ENCODE data around the gene ODAD3. TPM values are rescaled to one million over a fixed set of nuclear protein-coding genes. Genes with fewer than 3 reads are reported as not detected.

Gene ODAD3
- total RNA-seq, 2 experiments from 2014 or later: 0.47 to 0.70 TPM

DNA sequence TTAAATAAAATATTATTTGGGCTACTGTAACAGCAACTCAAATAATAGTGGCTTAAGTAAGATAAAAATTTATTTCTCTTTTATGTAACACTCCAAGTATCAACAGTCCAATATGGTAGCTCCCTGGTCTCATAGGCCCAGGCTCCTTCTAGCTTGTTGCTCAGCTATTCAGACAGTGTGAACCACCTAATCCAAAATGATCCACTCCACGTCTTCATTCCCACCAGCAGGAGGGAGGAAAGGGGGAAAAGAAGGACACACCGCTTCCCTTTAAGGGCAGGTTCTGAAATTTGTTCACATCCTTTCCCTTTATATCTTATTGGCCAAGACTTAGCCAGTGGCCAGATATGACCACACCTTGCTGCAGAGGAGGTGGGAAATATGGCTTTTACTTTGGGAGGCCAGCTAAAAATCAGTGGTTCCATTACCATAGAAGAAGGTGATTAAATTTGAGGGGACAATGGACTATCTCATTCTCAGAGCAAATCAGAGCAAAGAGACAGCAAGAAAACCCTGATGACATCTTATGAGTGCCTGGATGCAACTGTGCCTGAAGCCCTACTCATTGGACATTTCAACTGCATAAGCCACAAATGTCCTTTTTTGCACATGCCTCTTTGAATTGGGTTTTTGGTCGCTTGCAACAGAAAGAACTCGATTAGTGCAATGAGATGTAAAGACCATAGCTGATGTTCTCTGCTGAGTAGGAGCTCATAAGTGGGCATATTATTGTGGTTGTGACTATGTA, 43.8 kb downstream of the ODAD3 start:
- Mint-ChIP-seq H3K4me3 (no peak overlapping the region), H3K4me1 (ENCODE audit: low read depth) (no peaks in the 10 kb centered on the region), H3K27ac (no peak overlapping the region), H3K27me3 (peaks cover 3% of the 10 kb centered on the region), H3K9me3 (peaks cover 4% of the 10 kb centered on the region), H3K36me3 (ENCODE audit: low read depth) (no peaks in the 10 kb centered on the region)
- intact Hi-C loops (cut with micrococcal nuclease): no loop called here
- POLR2A ChIA-PET: no interaction called here
- no peak for ATAC-seq
- no peak for TF ChIP-seq CTCF (IDR thresholded peaks at IDR 0.05)
- CTCF ChIA-PET: interaction anchor here (1.4 kb wide), 1 partner anchor 10 kb away, joined by 7 read pairs; no protein-coding TSS in a partner anchor
- DNase-seq: no peak

DNA sequence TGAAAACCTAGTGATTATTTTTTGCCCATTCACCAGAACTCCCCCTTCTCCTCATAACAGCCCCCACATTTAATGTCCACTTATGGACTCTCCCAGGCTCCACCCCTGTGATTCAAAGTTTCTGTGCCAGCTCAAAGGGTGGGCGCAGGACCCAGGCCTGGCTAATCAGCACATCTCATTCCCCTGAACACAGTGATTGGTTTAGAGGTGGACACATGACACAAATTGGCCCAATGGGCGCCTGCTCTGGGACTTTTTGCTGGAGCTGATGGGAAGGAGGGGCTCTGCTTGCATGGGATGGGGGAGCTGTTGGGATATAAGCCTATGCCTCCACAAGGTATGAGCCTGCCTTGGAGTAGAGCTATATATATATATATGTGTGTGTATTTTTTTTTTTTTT, 44.6 kb downstream of the ODAD3 start:
- no peak overlapping the region for H3K4me3 Mint-ChIP-seq
- ATAC-seq (no peak), DNase-seq (no peak)
- no peaks in the 10 kb centered on the region for H3K4me1 Mint-ChIP-seq (ENCODE audit: low read depth)
- H3K27me3 Mint-ChIP-seq: peaks cover 2% of the 10 kb centered on the region
- H3K9me3 Mint-ChIP-seq: peaks cover 4% of the 10 kb centered on the region
- no peak overlapping the region for H3K27ac Mint-ChIP-seq
- POLR2A ChIA-PET: no interaction called here
- TF ChIP-seq CTCF (IDR thresholded peaks at IDR 0.05): no peak
- intact Hi-C loops (cut with micrococcal nuclease): no loop called here
- CTCF ChIA-PET: no interaction called here
- H3K36me3 Mint-ChIP-seq (ENCODE audit: low read depth): no peaks in the 10 kb centered on the region

- ATAC-seq: no peak
- DNase-seq: no peak
- peaks cover 10% of the 10 kb centered on the region for H3K27me3 Mint-ChIP-seq
- peaks cover 4% of the 10 kb centered on the region for H3K9me3 Mint-ChIP-seq
- H3K4me1 Mint-ChIP-seq (ENCODE audit: low read depth): peaks cover 5% of the 10 kb centered on the region
- no peaks in the 10 kb centered on the region for H3K36me3 Mint-ChIP-seq (ENCODE audit: low read depth)
- ChIA-PET CTCF (interaction anchor here (1.0 to 1.6 kb wide), 2 partner anchors 95 to 149 kb away, joined by 3 read pairs; no protein-coding TSS in a partner anchor), POLR2A (no interaction called here)
- H3K27ac Mint-ChIP-seq: no peak overlapping the region
- TF ChIP-seq CTCF (IDR thresholded peaks at IDR 0.05): no peak
- intact Hi-C loops (cut with micrococcal nuclease): no loop called here
- no peak overlapping the region for H3K4me3 Mint-ChIP-seq
Measured at GRCh38 chr19:11387162-11388034, 47.5 kb downstream of the ODAD3 start.

GRCh38 chr19:11384778-11385129, 50.2 kb downstream of the ODAD3 start:
- ChIA-PET POLR2A (interaction anchor here (1.8 kb wide), 1 partner anchor 9 kb away, joined by 6 read pairs; no protein-coding TSS in a partner anchor), CTCF (interaction anchor here (1.2 to 2.0 kb wide), 2 partner anchors 42 to 97 kb away, joined by 3 to 7 read pairs; no protein-coding TSS in a partner anchor)
- no peaks in the 10 kb centered on the region for H3K36me3 Mint-ChIP-seq (ENCODE audit: low read depth)
- H3K9me3 Mint-ChIP-seq: no peaks in the 10 kb centered on the region
- DNase-seq (no peak), ATAC-seq (no peak)
- no peak overlapping the region for H3K4me3 Mint-ChIP-seq
- peaks cover 15% of the 10 kb centered on the region for H3K4me1 Mint-ChIP-seq (ENCODE audit: low read depth)
- H3K27ac Mint-ChIP-seq: no peak overlapping the region
- TF ChIP-seq CTCF (IDR thresholded peaks at IDR 0.05): no peak
- peaks cover 13% of the 10 kb centered on the region for H3K27me3 Mint-ChIP-seq
- intact Hi-C loops (cut with micrococcal nuclease): no loop called here

Measured in activated CD8-positive, alpha-beta T cell treated with anti-CD3 and anti-CD28 coated beads for 36 hours (primary cell).